ENCODE results near the gene KIRREL3.

DNA sequence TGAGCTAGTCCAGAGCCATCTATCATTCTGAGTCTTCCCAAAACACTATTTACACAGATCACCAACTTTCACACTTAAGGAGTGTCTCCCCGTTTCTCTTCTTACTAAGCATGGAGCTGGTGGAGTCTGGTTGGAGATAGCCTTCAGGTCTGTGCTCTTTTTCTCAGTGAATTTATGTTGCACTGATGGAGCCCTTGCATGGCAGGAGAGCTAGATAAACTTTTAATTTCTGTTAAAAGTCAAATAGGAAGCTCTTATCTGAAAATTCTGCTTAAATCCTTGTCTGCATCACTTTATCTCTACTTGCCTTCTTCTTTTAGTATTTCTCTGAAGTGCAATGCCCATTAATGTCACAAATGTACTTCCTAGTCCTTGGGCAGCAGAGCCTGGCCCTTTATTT, 581.7 kb downstream of the KIRREL3 start:
- TF ChIP-seq CTCF (IDR thresholded peaks at IDR 0.05; ENCODE audit: low read depth, low read length) (no peak), EZH2phosphoT487 (IDR thresholded peaks at IDR 0.05; ENCODE audit: low read depth) (no peak)
